ENCODE measurements around the gene GGACT.

GGACT gene

GRCh38 chr13:100513171-100513570 is 75.4 kb downstream of the GGACT start:
- no peak for DNase-seq (ENCODE audit: low spot score)

DNA sequence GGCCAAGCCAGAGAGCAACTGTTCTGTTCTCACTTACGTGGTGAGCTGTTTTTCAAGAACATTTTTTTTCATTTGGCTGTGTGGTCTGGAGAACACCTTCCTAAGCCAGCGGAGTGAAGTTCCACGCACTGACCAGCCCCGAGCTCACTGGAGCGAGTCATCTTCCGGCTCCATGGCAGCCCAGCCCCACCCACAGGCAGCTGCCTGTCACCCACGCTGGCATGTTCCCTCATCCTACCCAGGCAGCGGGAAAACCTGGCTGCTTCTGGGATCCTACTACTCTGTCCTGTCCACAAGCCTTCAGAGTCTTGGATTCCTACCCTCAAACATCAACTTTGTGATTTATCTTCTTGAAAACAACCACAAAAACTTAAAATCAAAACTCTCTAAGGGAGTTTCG is 76.2 kb downstream of the GGACT start:
- DNase-seq (ENCODE audit: low spot score), result no peak

DNA sequence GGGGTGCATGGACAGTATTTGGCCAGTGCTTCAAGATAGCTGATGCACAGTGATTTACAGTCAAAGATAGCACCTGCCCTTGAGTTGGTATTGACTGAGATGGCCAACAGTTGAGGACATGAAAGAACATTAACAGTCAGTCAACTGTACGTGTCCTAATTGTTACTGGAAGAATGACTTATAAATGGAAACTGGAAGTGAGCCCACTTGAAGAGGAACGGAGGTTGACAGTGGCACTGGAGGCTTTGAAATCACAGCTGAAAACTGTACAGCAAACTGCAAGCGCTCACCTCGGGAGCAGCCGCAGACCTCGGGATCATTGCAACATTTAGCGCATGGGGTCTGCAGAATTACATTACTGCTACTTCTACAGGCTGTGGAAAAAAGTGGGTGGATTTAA is 77.1 kb downstream of the GGACT start:
- no peak for DNase-seq (ENCODE audit: low spot score)

GRCh38 chr13:100510208-100510957 is 78.2 kb downstream of the GGACT start:
- DNase-seq (ENCODE audit: low spot score), result no peak

DNA sequence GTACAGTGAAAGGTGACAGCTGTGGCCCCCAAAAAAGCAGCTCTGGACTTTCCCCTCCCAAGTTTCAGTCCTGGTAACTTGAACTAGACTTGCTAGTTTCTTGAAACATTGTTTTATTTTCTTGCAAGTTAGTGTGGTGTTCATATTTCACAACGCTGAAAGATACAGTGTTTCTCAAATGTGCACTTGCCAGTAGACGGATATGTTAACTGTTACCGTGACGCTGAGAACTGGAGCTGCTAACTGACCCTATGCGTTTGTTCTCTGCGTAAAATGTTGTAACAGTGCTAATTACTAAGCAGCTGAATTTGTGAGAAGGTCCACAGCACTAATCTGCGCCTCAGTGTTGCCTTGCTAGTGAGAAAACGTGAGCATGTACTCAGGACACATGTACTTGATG is 79.6 kb downstream of the GGACT start:
- no peak for DNase-seq (ENCODE audit: low spot score)

- no peak for DNase-seq (ENCODE audit: low spot score)
Measured at GRCh38 chr13:100508455-100508854, 80.1 kb downstream of the GGACT start.

DNA sequence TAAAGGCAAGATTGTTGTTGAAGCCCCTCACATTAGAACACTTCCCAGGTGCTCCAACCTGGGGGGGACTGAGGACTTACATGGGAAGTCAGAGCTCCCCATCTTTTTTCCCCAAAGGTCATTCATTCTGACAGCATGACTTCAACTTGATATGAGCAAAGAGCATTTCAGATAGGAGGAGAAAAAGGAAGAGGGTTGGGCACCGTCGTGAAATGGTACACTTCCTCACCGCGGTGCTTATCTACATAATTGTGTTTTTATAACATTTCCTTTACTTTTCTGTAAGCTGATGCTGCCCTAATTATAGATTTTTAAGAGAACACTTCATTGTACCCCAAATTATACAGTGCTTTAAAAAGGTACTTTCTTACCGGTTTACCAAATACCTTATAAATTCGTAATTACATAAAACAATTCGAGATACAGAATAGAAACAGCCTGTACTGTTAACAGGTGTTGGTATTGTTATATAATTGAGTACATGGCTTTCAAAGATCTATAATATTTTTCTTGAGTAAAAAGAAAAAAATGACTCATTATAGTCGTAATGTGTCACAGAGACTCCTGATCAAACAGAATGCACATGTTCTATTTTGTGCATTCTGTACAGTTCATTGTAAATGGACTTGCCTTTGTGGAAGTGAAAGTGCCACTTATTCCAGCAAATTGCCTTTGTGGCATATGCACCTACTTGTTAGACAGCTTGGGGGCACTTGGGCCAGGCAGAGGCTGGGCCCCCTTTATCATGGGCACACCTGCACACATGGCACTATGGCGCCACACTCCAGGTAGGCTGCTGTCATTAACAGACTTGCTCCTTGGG is 81.8 kb downstream of the GGACT start:
- DNase-seq (ENCODE audit: low spot score), result no peak

DNA sequence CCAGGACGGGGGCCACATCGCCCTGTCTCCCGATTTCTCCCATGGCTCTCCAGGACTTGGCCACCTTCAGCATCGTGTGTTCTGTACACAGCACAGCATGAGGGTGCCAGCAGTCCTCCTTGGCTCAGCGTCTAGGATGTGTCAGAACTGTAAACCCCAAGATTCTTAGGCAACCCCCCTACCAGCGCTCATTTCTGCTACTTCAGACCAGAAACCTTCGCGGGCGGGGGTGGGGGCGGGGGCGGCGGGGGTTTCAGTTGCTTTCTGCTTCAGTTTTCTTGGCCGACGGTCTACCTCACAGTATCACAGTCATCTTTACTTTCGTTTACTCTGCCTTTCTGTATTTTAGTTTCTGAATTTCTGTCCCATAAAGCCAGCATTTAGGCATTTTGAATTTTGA is 82.4 kb downstream of the GGACT start:
- no peak for DNase-seq (ENCODE audit: low spot score)

- no peak for DNase-seq (ENCODE audit: low spot score)
Measured at GRCh38 chr13:100503622-100504021, 85.0 kb downstream of the GGACT start.

DNA sequence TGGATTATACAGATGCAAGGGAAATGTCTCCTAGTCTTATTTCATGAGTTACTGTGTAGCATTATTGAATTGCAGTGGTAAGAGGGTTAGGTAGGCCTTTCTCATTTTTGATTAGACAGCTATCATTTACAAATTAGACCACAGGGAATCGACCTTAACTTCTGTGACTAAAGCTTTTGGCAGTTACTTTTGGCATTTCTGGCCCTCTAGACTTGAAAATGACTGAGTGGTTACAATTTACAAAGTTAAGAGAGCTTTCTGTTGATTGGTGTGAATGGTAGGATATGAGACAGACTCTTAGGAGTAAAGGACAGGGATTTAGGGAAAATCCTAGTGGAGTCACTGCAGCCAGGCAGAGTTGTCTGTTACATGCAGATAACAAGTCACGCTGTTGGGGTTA is 86.1 kb downstream of the GGACT start:
- no peak for DNase-seq (ENCODE audit: low spot score)

DNA sequence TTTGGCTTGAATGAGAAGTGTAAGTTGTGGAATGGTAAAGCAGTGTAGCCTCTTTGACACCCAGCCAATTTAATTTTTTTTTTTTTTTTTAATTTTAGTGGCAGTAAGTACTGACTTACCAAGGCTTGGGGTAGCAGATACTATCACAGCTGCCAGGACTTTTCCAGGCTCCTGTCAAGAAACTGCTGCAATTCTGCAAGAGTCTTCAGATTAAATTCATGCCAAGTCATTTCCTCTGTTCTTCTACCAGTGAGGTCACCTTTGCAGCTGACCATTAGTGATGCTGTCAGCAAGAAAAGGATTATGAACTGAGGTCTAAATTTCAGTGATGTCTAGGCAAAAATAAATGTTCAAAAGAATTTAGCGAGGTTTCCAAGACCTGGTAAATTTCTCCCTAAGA is 91.2 kb downstream of the GGACT start:
- DNase-seq (ENCODE audit: low spot score), result no peak

DNA sequence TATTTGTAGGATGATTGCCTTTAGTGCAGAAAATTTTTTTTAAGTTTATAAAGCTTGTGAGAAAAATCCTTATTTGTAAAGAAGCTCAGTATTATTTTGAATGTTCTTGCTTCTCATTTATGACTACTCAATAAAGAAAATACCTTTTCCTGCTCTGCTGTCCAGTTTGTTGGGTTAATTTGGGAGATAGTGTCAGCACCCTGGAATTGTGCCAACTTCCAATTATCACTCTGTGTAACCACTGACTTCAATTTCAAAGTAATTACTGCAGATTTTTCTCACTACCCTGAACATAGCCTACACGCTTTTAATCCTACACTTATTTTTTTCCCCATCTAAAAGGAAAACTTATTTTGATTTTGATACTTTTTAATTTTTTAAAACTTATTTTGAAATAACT is 93.1 kb downstream of the GGACT start:
- DNase-seq (ENCODE audit: low spot score), result no peak

DNA sequence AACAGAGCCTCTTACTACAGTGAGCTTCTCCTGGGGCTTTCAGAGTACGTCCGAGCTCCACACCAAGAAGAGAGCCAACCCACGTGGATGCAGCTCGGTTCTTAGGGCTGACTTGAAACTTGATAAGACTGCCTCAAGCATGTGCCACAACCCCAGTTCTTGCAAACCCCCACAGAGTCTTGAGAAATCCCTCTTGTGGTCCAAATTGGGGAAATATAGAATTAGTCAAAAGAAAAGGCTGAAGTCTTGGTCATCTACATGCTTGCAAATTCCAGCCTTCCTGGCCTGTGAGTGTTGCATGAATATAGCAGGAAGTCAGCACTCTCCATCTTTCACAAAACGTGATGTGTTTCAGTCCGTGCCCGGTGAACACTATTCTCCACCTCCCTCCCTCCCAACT is 95.2 kb downstream of the GGACT start:
- DNase-seq (ENCODE audit: low spot score), result no peak

GRCh38 chr13:100491164-100491842 is 97.3 kb downstream of the GGACT start:
- DNase-seq (ENCODE audit: low spot score), result no peak

GRCh38 chr13:100490692-100491091 is 97.9 kb downstream of the GGACT start:
- DNase-seq (ENCODE audit: low spot score), result no peak

- DNase-seq (ENCODE audit: low spot score), result no peak
Measured at GRCh38 chr13:100485265-100485664, 103.3 kb downstream of the GGACT start.

DNA sequence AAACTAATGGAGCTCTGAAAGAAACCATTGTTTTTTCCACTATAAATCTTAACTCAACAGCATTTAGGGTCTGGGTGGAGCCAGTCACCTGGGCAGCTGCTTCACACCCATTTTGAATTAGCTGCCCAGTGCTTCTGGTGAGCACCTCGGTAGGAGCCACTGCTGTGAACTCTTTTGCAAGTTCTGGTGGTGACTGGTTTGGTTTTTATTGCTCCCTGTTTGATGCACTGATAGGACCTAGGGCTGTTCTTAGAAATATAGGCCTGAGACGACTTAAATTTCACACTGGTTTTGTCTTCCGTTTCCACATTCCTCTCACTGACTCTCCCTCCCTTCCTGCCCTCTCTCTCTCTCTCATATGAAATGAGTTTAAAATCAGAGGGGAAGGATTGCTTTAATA is 103.9 kb downstream of the GGACT start:
- DNase-seq (ENCODE audit: low spot score), result no peak

DNA sequence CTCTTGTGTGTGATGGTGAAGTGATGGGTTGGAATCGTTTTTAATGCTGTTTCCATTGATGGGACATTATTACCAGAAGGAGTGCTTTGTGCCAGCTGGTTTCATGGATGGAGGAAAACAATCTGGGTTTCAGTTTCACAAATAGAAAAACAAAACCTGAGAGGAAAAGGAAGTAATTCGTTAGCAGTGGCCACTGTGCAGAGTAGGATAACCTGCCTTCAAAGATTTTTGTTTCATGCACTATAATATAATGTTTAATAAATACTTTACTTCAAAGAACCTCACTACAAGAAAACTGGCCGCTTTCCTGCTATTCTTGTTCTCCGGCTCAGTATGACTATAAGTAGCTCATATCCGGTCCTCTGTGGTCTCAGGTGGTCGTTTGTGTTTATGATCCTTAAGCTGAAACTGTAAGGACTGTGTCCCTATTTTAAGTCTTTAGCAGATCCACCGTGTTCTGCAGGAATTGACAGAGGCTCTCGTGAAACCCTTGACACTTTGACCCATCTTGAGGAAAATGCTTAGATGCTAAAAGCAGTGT is 104.7 kb downstream of the GGACT start:
- no peak for DNase-seq (ENCODE audit: low spot score)

DNA sequence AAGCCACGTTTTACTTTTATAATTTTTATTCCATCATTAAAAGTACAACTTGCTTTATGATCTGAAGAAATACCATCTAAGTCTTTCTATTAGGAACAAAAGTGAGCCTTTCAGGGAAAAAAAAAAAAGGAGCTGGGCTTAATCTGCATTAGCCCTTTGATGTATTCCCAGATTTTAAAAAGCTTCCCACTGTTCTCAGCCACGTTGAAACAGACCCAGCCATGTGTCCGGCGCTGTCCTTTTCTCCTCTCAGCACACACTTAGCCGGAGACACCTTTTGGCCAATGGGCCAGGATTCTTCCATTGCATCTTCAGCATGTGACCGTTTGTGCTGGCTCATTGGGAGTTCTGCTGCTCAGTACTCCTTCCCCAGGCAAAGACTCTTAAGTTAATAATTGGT is 105.5 kb downstream of the GGACT start:
- no peak for DNase-seq (ENCODE audit: low spot score)

- no peak for DNase-seq (ENCODE audit: low spot score)
Measured at GRCh38 chr13:100480676-100481075, 107.9 kb downstream of the GGACT start.

Data from left forelimb (tissue), 1 donor.